ENCODE data around the gene CCDC30.

The CCDC30 gene

DNA sequence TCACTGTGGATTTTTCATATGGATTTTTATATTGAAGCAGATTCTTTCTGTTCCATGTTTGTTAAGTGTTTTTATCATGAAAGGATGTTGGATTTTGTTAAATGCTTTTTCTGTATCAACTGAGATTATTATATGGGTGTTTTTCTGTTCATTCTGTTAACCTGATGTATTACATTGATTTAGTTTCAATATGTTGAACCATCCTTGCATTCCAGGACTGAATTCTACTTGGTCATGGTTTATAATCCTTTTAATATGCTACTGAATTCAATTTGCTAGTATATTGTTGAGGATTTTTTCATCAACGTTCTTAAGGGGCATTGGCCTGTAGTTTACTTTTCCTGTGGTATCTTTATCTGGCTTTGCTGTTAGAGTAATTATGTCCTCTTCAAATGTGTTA is 55.8 kb downstream of the CCDC30 start:
- Histone ChIP-seq H3K36me3 (ENCODE audit: insufficient read depth, low read length) (no peaks in the 10 kb centered on the region), H3F3A (ENCODE audit: low read depth) (no peaks in the 10 kb centered on the region), H4K20me1 (ENCODE audit: insufficient read depth, low read length, poor library complexity, severe bottlenecking) (no peaks in the 10 kb centered on the region), H3K4me3 (ENCODE audit: low read length, poor library complexity, severe bottlenecking) (no peak overlapping the region), H3K9ac (ENCODE audit: low read depth, low read length, poor library complexity, severe bottlenecking) (no peak overlapping the region), H3K4me2 (ENCODE audit: low read depth, low read length, poor library complexity, severe bottlenecking) (no peak overlapping the region), H3K79me2 (ENCODE audit: insufficient read depth, low read length) (no peaks in the 10 kb centered on the region), H3K9me3 (ENCODE audit: insufficient read depth, low read depth, low read length) (peaks cover 13% of the 10 kb centered on the region; the same call in 1 of the 2 replicates), H2AFZ (ENCODE audit: low read length) (no peak overlapping the region), H3K27me3 (ENCODE audit: insufficient read depth, low read length, poor library complexity, severe bottlenecking) (no peaks in the 10 kb centered on the region), H3K4me1 (ENCODE audit: insufficient read depth, low read length, poor library complexity, severe bottlenecking) (no peaks in the 10 kb centered on the region), H3K9me2 (replicated peaks; ENCODE audit: low read depth, low read length) (no peaks in the 10 kb centered on the region)
- TF ChIP-seq EZH2phosphoT487 (IDR thresholded peaks at IDR 0.05; ENCODE audit: borderline replicate concordance) = no peak
- TF ChIP-seq, protein P1, sequence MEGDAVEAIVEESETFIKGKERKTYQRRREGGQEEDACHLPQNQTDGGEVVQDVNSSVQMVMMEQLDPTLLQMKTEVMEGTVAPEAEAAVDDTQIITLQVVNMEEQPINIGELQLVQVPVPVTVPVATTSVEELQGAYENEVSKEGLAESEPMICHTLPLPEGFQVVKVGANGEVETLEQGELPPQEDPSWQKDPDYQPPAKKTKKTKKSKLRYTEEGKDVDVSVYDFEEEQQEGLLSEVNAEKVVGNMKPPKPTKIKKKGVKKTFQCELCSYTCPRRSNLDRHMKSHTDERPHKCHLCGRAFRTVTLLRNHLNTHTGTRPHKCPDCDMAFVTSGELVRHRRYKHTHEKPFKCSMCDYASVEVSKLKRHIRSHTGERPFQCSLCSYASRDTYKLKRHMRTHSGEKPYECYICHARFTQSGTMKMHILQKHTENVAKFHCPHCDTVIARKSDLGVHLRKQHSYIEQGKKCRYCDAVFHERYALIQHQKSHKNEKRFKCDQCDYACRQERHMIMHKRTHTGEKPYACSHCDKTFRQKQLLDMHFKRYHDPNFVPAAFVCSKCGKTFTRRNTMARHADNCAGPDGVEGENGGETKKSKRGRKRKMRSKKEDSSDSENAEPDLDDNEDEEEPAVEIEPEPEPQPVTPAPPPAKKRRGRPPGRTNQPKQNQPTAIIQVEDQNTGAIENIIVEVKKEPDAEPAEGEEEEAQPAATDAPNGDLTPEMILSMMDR (conservative IDR thresholded peaks at IDR 0.05; ENCODE audit: low read length) = no peak

DNA sequence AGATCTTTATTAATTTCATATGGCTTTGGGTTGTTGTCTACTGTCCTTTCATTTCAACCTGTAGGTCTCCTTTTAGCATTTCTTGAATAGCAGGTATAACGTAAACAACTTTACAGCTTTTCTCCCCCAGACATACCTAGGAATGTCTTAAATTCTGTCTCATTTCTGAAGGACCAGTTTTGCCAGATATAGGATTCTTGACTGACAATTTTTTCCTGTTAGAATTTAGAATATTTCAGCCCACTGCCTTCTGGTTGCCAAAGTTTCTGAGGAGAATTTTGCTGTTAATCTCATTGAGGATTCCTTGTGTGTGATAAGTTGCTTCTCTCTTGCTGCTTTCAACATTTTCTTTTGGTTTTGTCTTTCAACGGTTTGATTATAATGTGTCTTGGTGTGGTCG is 60.1 kb downstream of the CCDC30 start:
- H3K4me3 ChIP-seq (ENCODE audit: low read length, poor library complexity, severe bottlenecking) = no peak overlapping the region
- no peaks in the 10 kb centered on the region for H3K36me3 ChIP-seq (ENCODE audit: insufficient read depth, low read length)
- H3F3A ChIP-seq (ENCODE audit: low read depth) = no peaks in the 10 kb centered on the region
- no peaks in the 10 kb centered on the region for H3K9me2 ChIP-seq (replicated peaks; ENCODE audit: low read depth, low read length)
- H2AFZ ChIP-seq (ENCODE audit: low read length) = no peak overlapping the region
- no peaks in the 10 kb centered on the region for H3K79me2 ChIP-seq (ENCODE audit: insufficient read depth, low read length)
- H4K20me1 ChIP-seq (ENCODE audit: insufficient read depth, low read length, poor library complexity, severe bottlenecking) = no peaks in the 10 kb centered on the region
- H3K4me1 ChIP-seq (ENCODE audit: insufficient read depth, low read length, poor library complexity, severe bottlenecking) = no peaks in the 10 kb centered on the region
- H3K27me3 ChIP-seq (ENCODE audit: insufficient read depth, low read length, poor library complexity, severe bottlenecking) = peaks cover 4% of the 10 kb centered on the region
- H3K9ac ChIP-seq (ENCODE audit: low read depth, low read length, poor library complexity, severe bottlenecking) = no peak overlapping the region
- TF ChIP-seq EZH2phosphoT487 (IDR thresholded peaks at IDR 0.05; ENCODE audit: borderline replicate concordance) = no peak
- TF ChIP-seq, protein P1 (conservative IDR thresholded peaks at IDR 0.05; ENCODE audit: low read length) = no peak
- peaks cover 8% of the 10 kb centered on the region; the same call in 1 of the 2 replicates for H3K9me3 ChIP-seq (ENCODE audit: insufficient read depth, low read depth, low read length)
- no peak overlapping the region for H3K4me2 ChIP-seq (ENCODE audit: low read depth, low read length, poor library complexity, severe bottlenecking)

GRCh38 chr1:42524330-42524729 is 61.2 kb downstream of the CCDC30 start:
- Histone ChIP-seq H3K4me1 (ENCODE audit: insufficient read depth, low read length, poor library complexity, severe bottlenecking) (no peaks in the 10 kb centered on the region), H2AFZ (ENCODE audit: low read length) (no peak overlapping the region), H3F3A (ENCODE audit: low read depth) (no peaks in the 10 kb centered on the region), H3K9me3 (ENCODE audit: insufficient read depth, low read depth, low read length) (no peaks in the 10 kb centered on the region; the same call in 1 of the 2 replicates), H3K9ac (ENCODE audit: low read depth, low read length, poor library complexity, severe bottlenecking) (no peak overlapping the region), H3K4me2 (ENCODE audit: low read depth, low read length, poor library complexity, severe bottlenecking) (no peak overlapping the region), H3K4me3 (ENCODE audit: low read length, poor library complexity, severe bottlenecking) (no peak overlapping the region), H3K36me3 (ENCODE audit: insufficient read depth, low read length) (no peaks in the 10 kb centered on the region), H4K20me1 (ENCODE audit: insufficient read depth, low read length, poor library complexity, severe bottlenecking) (no peaks in the 10 kb centered on the region), H3K9me2 (replicated peaks; ENCODE audit: low read depth, low read length) (no peaks in the 10 kb centered on the region), H3K79me2 (ENCODE audit: insufficient read depth, low read length) (no peaks in the 10 kb centered on the region), H3K27me3 (ENCODE audit: insufficient read depth, low read length, poor library complexity, severe bottlenecking) (peaks cover 4% of the 10 kb centered on the region)
- TF ChIP-seq, protein P1 (conservative IDR thresholded peaks at IDR 0.05; ENCODE audit: low read length) = no peak
- no peak for TF ChIP-seq EZH2phosphoT487 (IDR thresholded peaks at IDR 0.05; ENCODE audit: borderline replicate concordance)
